Lower leg skin (tissue), 4 donors: ENCODE data around the gene ZBTB7C. TPM values are rescaled to one million over a fixed set of nuclear protein-coding genes. Genes with fewer than 3 reads are reported as not detected.

Experiments used
- DNase-seq, 2 donors: peaks; one replicate each; pipeline ENCODE4 v3.0.0-alpha.2; 2019; ENCODE audit warnings: low spot score in 2 of 2
- H3K4me3 ChIP-seq: fragments of 200-600 bp; sonication (generic); 2 replicates; pipeline ENCODE4 v1.5.1; 2017; ENCODE audit warnings: mild to moderate bottlenecking, low read depth; ENCODE audit not compliant: poor library complexity, severe bottlenecking
- CTCF ChIP-seq, 3 donors: fragments of 450-650 bp; IDR thresholded peaks; one replicate each; pipeline ENCODE4 v1.5.1; 2016; ENCODE audit warnings: antibody characterized with exemption in 3 of 3, mild to moderate bottlenecking in 3 of 3, moderate library complexity in 2 of 3
- POLR2A ChIP-seq, 2 donors: fragments of 450-650 bp; IDR thresholded peaks; one replicate each; pipeline ENCODE4 v1.6.1; 2016 to 2017; ENCODE audit warnings: antibody characterized with exemption in 2 of 2, mild to moderate bottlenecking in 1 of 2, moderate library complexity in 1 of 2
- WGBS, 2 donors: methylation state at CpG; one replicate each; pipeline ENCODE4 v1.1.5; 2018; 5-methylcytosine and 5-hydroxymethylcytosine counted together
- intact Hi-C: fragments of 100-400 bp; cut with DNase I; formaldehyde crosslinking; loops from one replicate; pipeline ENCODE4 v1.15.0; 2023; ENCODE audit warnings: low total_unique reads
- total RNA-seq, 4 donors: library from RNA; depleted of rRNA; stranded (reverse); fragments of >200 nt; gene quantifications; one replicate each; pipeline ENCODE4 v1.1.0, GENCODE V29; 2016

The ZBTB7C gene
- total RNA-seq, 4 donors from 2014 or later: 44.2 to 59.7 (median 50.7) TPM

DNA sequence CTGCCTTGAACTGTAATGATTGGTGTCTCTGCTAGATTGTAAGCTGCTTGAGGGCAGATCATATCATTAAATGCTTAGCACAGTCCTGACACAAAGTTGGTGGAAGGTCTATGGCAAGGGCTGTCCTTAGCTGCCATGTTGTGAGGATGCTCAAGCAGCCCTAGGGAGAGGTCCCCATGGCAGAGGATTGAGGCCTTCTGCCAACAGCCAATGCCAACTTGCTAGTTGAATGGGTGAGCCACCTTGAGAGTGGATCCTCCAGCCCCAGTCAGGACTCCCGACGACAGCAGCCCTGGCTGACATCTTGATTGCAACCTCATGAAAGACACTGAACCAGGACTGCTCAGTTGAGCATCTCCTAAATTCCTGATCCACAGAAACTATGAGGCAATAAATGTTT, 363.4 kb downstream of the ZBTB7C start:
- WGBS, 2 donors: 71 to 86% methylated on average over 2 of the region's 2 CpGs
- no peak for DNase-seq
- intact Hi-C loops: no loop called here
- TF ChIP-seq POLR2A (IDR thresholded peaks at IDR 0.05) (no peak), CTCF (IDR thresholded peaks at IDR 0.05) (no peak)
- H3K4me3 ChIP-seq: no peak overlapping the region

- DNase-seq: no peak
- TF ChIP-seq CTCF (IDR thresholded peaks at IDR 0.05) (no peak), POLR2A (IDR thresholded peaks at IDR 0.05) (no peak)
- 69 to 88% methylated on average over 3 of the region's 3 CpGs for WGBS, 2 donors
- H3K4me3 ChIP-seq: no peak overlapping the region
- intact Hi-C loops: no loop called here
Observed at GRCh38 chr18:48044944-48045343, 364.2 kb downstream of the ZBTB7C start.

DNA sequence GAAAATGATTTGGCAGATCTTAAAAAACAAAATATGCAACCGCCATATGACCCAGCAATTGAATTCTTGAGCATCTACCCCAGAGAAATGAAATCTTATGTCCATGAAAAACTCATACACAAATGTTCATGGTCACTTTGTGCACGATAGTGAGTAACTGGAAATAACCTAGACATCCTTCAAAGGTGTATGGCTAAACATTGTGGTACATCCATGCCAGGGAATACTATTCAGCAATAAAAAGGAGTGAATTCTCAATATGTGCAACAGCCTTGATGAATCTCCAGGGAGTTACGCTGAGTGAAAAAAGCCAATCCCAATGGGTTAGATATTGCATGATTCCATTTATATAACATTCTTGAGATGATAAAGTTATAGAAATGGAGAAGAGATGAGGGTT, 366.0 kb downstream of the ZBTB7C start:
- intact Hi-C loops: no loop called here
- 81 to 82% methylated on average over 3 of the region's 3 CpGs for WGBS, 2 donors

GRCh38 chr18:48042431-48042830, 366.8 kb downstream of the ZBTB7C start:
- 90 to 94% methylated on average over 4 of the region's 4 CpGs for WGBS, 2 donors
- intact Hi-C loops: no loop called here

More for the DNA sequence above, 366.0 kb downstream of the ZBTB7C start:
- no peak for TF ChIP-seq POLR2A (IDR thresholded peaks at IDR 0.05)
- TF ChIP-seq CTCF (IDR thresholded peaks at IDR 0.05): no peak
- no peak for DNase-seq
- no peak overlapping the region for H3K4me3 ChIP-seq

GRCh38 chr18:48040457-48041110, 368.6 kb downstream of the ZBTB7C start:
- no peak for DNase-seq
- WGBS, 2 donors: 92 to 97% methylated on average over 19 to 23 of the region's 23 CpGs
- no peak for TF ChIP-seq POLR2A (IDR thresholded peaks at IDR 0.05)
- no peak for TF ChIP-seq CTCF (IDR thresholded peaks at IDR 0.05)
- no peak overlapping the region for H3K4me3 ChIP-seq
- intact Hi-C loops: no loop called here

More at GRCh38 chr18:48042431-48042830, 366.8 kb downstream of the ZBTB7C start:
- no peak overlapping the region for H3K4me3 ChIP-seq
- TF ChIP-seq POLR2A (IDR thresholded peaks at IDR 0.05) (no peak), CTCF (IDR thresholded peaks at IDR 0.05) (no peak)
- DNase-seq: no peak

DNA sequence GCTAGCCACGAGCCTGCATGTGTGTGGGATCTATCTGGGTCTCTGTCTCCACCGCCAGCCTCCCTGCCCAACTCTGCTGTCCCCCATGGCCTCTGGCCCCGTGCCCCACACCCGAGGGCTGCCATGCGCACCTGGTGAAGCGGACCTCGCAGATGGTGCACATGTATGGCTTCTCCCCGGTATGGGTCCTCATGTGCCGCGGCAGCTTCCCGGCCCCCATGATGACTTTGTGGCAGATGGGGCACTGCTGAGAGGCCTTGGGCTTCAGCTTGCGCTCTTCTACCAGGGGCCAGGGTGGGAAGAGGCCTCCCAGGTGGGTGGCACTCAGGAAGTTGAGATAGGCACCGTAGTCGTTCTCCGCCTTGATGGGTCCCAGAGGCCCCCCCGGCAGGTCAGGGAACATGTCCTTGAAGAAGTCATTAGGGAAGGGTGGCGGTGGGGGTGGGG, 369.4 kb downstream of the ZBTB7C start:
- H3K4me3 ChIP-seq: no peak overlapping the region
- no peak for DNase-seq
- intact Hi-C loops: loop anchor here (10.0 kb wide), 1 partner anchor 295 kb away; no protein-coding TSS in a partner anchor
- no peak for TF ChIP-seq CTCF (IDR thresholded peaks at IDR 0.05)
- no peak for TF ChIP-seq POLR2A (IDR thresholded peaks at IDR 0.05)
- WGBS, 2 donors: 92 to 98% methylated on average over 17 of the region's 17 CpGs
